Measurements from ENCODE around the gene SIM2.

GRCh38 chr21:36718951-36719501, 20.1 kb downstream of the SIM2 start:
- TF ChIP-seq, protein P1, sequence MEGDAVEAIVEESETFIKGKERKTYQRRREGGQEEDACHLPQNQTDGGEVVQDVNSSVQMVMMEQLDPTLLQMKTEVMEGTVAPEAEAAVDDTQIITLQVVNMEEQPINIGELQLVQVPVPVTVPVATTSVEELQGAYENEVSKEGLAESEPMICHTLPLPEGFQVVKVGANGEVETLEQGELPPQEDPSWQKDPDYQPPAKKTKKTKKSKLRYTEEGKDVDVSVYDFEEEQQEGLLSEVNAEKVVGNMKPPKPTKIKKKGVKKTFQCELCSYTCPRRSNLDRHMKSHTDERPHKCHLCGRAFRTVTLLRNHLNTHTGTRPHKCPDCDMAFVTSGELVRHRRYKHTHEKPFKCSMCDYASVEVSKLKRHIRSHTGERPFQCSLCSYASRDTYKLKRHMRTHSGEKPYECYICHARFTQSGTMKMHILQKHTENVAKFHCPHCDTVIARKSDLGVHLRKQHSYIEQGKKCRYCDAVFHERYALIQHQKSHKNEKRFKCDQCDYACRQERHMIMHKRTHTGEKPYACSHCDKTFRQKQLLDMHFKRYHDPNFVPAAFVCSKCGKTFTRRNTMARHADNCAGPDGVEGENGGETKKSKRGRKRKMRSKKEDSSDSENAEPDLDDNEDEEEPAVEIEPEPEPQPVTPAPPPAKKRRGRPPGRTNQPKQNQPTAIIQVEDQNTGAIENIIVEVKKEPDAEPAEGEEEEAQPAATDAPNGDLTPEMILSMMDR (IDR thresholded peaks at IDR 0.05; ENCODE audit: insufficient read depth, low read depth, low read length), result no peak
- TF ChIP-seq EZH2 (IDR thresholded peaks at IDR 0.05; ENCODE audit: insufficient read depth, low read length), result no peak

Measured in astrocyte (in vitro differentiated cells and primary cell).